Measurements from ENCODE around the gene UNC13D.
"Not testable (repeated sequence)": the region's sequence is repeated elsewhere in the genome, so short reads cannot be mapped to it uniquely, and the experiment has no call there.

Gene UNC13D

GRCh38 chr17:75813081-75814020, 30.9 kb downstream of the UNC13D start:
- H3K4me3 ChIP-seq (ENCODE audit: severe bottlenecking), result no peak overlapping the region
- H3K36me3 ChIP-seq (ENCODE audit: low read depth), result peaks cover 10% of the 10 kb centered on the region; the same call in 1 of the 2 replicates
- DNase-seq (ENCODE audit: low spot score) (peak; percentile 64), ATAC-seq (ENCODE audit: low read depth) (no peak)
- no peaks in the 10 kb centered on the region for H3K27me3 ChIP-seq (ENCODE audit: insufficient read depth, poor library complexity, severe bottlenecking)
- no peak overlapping the region for H3K27ac ChIP-seq (ENCODE audit: poor library complexity, severe bottlenecking)
- peaks cover 13% of the 10 kb centered on the region for H3K4me1 ChIP-seq (ENCODE audit: insufficient read depth, poor library complexity, severe bottlenecking)
- TF ChIP-seq, protein P1, sequence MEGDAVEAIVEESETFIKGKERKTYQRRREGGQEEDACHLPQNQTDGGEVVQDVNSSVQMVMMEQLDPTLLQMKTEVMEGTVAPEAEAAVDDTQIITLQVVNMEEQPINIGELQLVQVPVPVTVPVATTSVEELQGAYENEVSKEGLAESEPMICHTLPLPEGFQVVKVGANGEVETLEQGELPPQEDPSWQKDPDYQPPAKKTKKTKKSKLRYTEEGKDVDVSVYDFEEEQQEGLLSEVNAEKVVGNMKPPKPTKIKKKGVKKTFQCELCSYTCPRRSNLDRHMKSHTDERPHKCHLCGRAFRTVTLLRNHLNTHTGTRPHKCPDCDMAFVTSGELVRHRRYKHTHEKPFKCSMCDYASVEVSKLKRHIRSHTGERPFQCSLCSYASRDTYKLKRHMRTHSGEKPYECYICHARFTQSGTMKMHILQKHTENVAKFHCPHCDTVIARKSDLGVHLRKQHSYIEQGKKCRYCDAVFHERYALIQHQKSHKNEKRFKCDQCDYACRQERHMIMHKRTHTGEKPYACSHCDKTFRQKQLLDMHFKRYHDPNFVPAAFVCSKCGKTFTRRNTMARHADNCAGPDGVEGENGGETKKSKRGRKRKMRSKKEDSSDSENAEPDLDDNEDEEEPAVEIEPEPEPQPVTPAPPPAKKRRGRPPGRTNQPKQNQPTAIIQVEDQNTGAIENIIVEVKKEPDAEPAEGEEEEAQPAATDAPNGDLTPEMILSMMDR (IDR thresholded peaks at IDR 0.05; ENCODE audit: poor library complexity, severe bottlenecking), result no peak
- H3K9me3 ChIP-seq (ENCODE audit: severe bottlenecking), result no peaks in the 10 kb centered on the region

GRCh38 chr17:75812096-75813013, 31.8 kb downstream of the UNC13D start:
- Histone ChIP-seq H3K4me1 (ENCODE audit: insufficient read depth, poor library complexity, severe bottlenecking) (peaks cover 14% of the 10 kb centered on the region), H3K36me3 (ENCODE audit: low read depth) (peaks cover 10% of the 10 kb centered on the region; the same call in 1 of the 2 replicates), H3K27ac (ENCODE audit: poor library complexity, severe bottlenecking) (no peak overlapping the region), H3K4me3 (ENCODE audit: severe bottlenecking) (no peak overlapping the region), H3K9me3 (ENCODE audit: severe bottlenecking) (no peaks in the 10 kb centered on the region), H3K27me3 (ENCODE audit: insufficient read depth, poor library complexity, severe bottlenecking) (no peaks in the 10 kb centered on the region)
- DNase-seq (ENCODE audit: low spot score), result no peak
- no peak for ATAC-seq (ENCODE audit: low read depth)
- TF ChIP-seq, protein P1 (IDR thresholded peaks at IDR 0.05; ENCODE audit: poor library complexity, severe bottlenecking), result no peak

GRCh38 chr17:75811174-75811573, 33.0 kb downstream of the UNC13D start:
- peaks cover 14% of the 10 kb centered on the region for H3K4me1 ChIP-seq (ENCODE audit: insufficient read depth, poor library complexity, severe bottlenecking)
- no peak overlapping the region for H3K4me3 ChIP-seq (ENCODE audit: severe bottlenecking)
- H3K9me3 ChIP-seq (ENCODE audit: severe bottlenecking), result no peaks in the 10 kb centered on the region
- ATAC-seq (ENCODE audit: low read depth) (no peak), DNase-seq (ENCODE audit: low spot score) (no peak)
- TF ChIP-seq, protein P1 (IDR thresholded peaks at IDR 0.05; ENCODE audit: poor library complexity, severe bottlenecking), result no peak
- H3K36me3 ChIP-seq (ENCODE audit: low read depth), result peaks cover 10% of the 10 kb centered on the region; the same call in 1 of the 2 replicates
- no peaks in the 10 kb centered on the region for H3K27me3 ChIP-seq (ENCODE audit: insufficient read depth, poor library complexity, severe bottlenecking)
- no peak overlapping the region for H3K27ac ChIP-seq (ENCODE audit: poor library complexity, severe bottlenecking)

GRCh38 chr17:75810756-75811155, 33.4 kb downstream of the UNC13D start:
- not testable (repeated sequence) for H3K27me3 ChIP-seq (ENCODE audit: insufficient read depth, poor library complexity, severe bottlenecking); H3K36me3 ChIP-seq (ENCODE audit: low read depth); H3K27ac ChIP-seq (ENCODE audit: poor library complexity, severe bottlenecking); DNase-seq (ENCODE audit: low spot score); H3K9me3 ChIP-seq (ENCODE audit: severe bottlenecking); H3K4me3 ChIP-seq (ENCODE audit: severe bottlenecking); ATAC-seq (ENCODE audit: low read depth)
- peaks cover 14% of the 10 kb centered on the region for H3K4me1 ChIP-seq (ENCODE audit: insufficient read depth, poor library complexity, severe bottlenecking)

DNA sequence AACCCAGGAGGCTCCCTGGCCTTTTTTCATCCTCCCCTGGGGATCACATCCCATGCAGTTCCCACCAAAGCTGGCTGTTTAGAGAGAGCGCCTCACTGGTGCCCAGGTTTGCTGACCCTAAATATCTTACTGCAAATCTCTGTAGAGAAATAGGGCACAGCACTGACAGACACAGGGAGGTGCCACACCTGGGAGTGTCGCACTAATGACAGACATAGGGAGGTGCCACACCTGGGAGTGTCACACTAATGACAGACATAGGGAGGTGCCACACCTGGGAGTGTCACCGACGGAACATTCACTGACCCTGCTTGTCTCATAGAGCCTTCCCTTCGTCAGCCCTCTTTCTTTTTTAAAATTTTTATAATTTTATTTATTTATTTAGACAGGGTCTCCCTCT, 34.0 kb downstream of the UNC13D start:
- TF ChIP-seq, protein P1 (IDR thresholded peaks at IDR 0.05; ENCODE audit: poor library complexity, severe bottlenecking), result no peak
- Histone ChIP-seq H3K4me1 (ENCODE audit: insufficient read depth, poor library complexity, severe bottlenecking) (peaks cover 11% of the 10 kb centered on the region), H3K4me3 (ENCODE audit: severe bottlenecking) (no peak overlapping the region), H3K27ac (ENCODE audit: poor library complexity, severe bottlenecking) (no peak overlapping the region), H3K36me3 (ENCODE audit: low read depth) (peaks cover 8% of the 10 kb centered on the region; the same call in 1 of the 2 replicates), H3K9me3 (ENCODE audit: severe bottlenecking) (no peaks in the 10 kb centered on the region), H3K27me3 (ENCODE audit: insufficient read depth, poor library complexity, severe bottlenecking) (no peaks in the 10 kb centered on the region)
- DNase-seq (ENCODE audit: low spot score), result no peak
- no peak for ATAC-seq (ENCODE audit: low read depth)
